Osteoblast (primary cell): ENCODE results near the gene MNAT1. TPM values are rescaled to one million over a fixed set of nuclear protein-coding genes. Genes with fewer than 3 reads are reported as not detected.
A peak's percentile ranks its signal among the peaks of the same experiment; 100 is the strongest.

ENCODE experiments used
- DNase-seq: peaks from one replicate; pipeline ENCODE4 v3.0.0; 2011; ENCODE audit warnings: low spot score, mixed read lengths; ENCODE audit not compliant: insufficient read length; ENCODE audit errors: missing footprints
- H2AFZ ChIP-seq: 2 replicates; pipeline ENCODE4 v1.6.0; 2011; ENCODE audit warnings: mild to moderate bottlenecking, low read length
- H3K27ac ChIP-seq: 2 replicates; pipeline ENCODE4 v1.5.1; 2011; ENCODE audit warnings: mild to moderate bottlenecking, low read depth, low read length, moderate library complexity
- H3K27me3 ChIP-seq: 2 replicates; pipeline ENCODE4 v1.6.0; 2012; ENCODE audit warnings: mild to moderate bottlenecking, control low read depth, inconsistent platforms, low read length, moderate library complexity; ENCODE audit not compliant: insufficient read depth
- H3K36me3 ChIP-seq: 2 replicates; pipeline ENCODE4 v1.5.1; 2011; ENCODE audit warnings: mild to moderate bottlenecking, low read length, control low read depth, moderate library complexity; ENCODE audit not compliant: insufficient read depth
- H3K4me1 ChIP-seq: 2 replicates; pipeline ENCODE4 v1.5.1; 2011; ENCODE audit warnings: mild to moderate bottlenecking, low read length, control low read depth, moderate library complexity; ENCODE audit not compliant: insufficient read depth
- H3K4me2 ChIP-seq: 2 replicates; pipeline ENCODE4 v1.6.0; 2011; ENCODE audit warnings: mild to moderate bottlenecking, low read length; ENCODE audit not compliant: insufficient read depth
- H3K4me3 ChIP-seq: fragments of 200-600 bp; sonication (generic); 3 replicates; pipeline ENCODE4 v1.5.1; 2012; ENCODE audit warnings: mild to moderate bottlenecking, low read length, inconsistent platforms; ENCODE audit not compliant: insufficient read depth
- H3K79me2 ChIP-seq: 2 replicates; pipeline ENCODE4 v1.6.0; 2012; ENCODE audit warnings: mild to moderate bottlenecking, low read length, control low read depth, inconsistent platforms; ENCODE audit not compliant: insufficient read depth
- H3K9me3 ChIP-seq: 2 replicates; pipeline ENCODE4 v1.5.1; 2011; ENCODE audit warnings: low read depth, low read length, control low read depth
- H4K20me1 ChIP-seq: 2 replicates; pipeline ENCODE4 v1.6.0; 2012; ENCODE audit warnings: mild to moderate bottlenecking, low read length, control low read depth; ENCODE audit not compliant: insufficient read depth
- CTCF ChIP-seq: IDR thresholded peaks from 2 replicates; pipeline ENCODE4 v1.5.1; 2011; ENCODE audit warnings: mild to moderate bottlenecking, low read depth, low read length, moderate library complexity; ENCODE audit errors: extremely low read depth
- total RNA-seq: library from RNA; depleted of rRNA; stranded (reverse); fragments of >200 nt; gene quantifications from 2 replicates; pipeline ENCODE4 v1.2.3, GENCODE V29; 2012

The MNAT1 gene
- total RNA-seq, 1 donor: 51.4 TPM

GRCh38 chr14:60935319-60935718 lies 200.8 kb downstream of the MNAT1 start:
- Histone ChIP-seq H4K20me1 (no peaks in the 10 kb centered on the region), H3K4me1 (no peaks in the 10 kb centered on the region), H2AFZ (no peak overlapping the region), H3K79me2 (no peaks in the 10 kb centered on the region), H3K4me2 (no peak overlapping the region), H3K9me3 (no peaks in the 10 kb centered on the region), H3K27ac (no peak overlapping the region), H3K27me3 (no peaks in the 10 kb centered on the region), H3K36me3 (no peaks in the 10 kb centered on the region), H3K4me3 (no peak overlapping the region)
- DNase-seq: no peak
- TF ChIP-seq CTCF: no peak

GRCh38 chr14:60943637-60944032 lies 209.1 kb downstream of the MNAT1 start:
- H3K4me2 ChIP-seq: no peak overlapping the region

GRCh38 chr14:60944204-60944603 lies 209.6 kb downstream of the MNAT1 start:
- TF ChIP-seq CTCF: no peak
- Histone ChIP-seq H3K27ac (no peak overlapping the region), H4K20me1 (no peaks in the 10 kb centered on the region), H3K4me2 (no peak overlapping the region), H3K9me3 (no peaks in the 10 kb centered on the region), H3K79me2 (peaks cover 2% of the 10 kb centered on the region), H3K27me3 (no peaks in the 10 kb centered on the region), H2AFZ (no peak overlapping the region), H3K4me3 (no peak overlapping the region), H3K4me1 (peaks cover 8% of the 10 kb centered on the region), H3K36me3 (no peaks in the 10 kb centered on the region)
- DNase-seq: no peak

More at GRCh38 chr14:60943637-60944032, 209.1 kb downstream of the MNAT1 start:
- Histone ChIP-seq H3K4me3 (no peak overlapping the region), H3K27me3 (no peaks in the 10 kb centered on the region), H3K79me2 (peaks cover 2% of the 10 kb centered on the region), H2AFZ (no peak overlapping the region), H3K27ac (no peak overlapping the region), H3K9me3 (no peaks in the 10 kb centered on the region), H3K4me1 (peaks cover 8% of the 10 kb centered on the region), H4K20me1 (no peaks in the 10 kb centered on the region), H3K36me3 (no peaks in the 10 kb centered on the region)
- no peak for DNase-seq
- no peak for TF ChIP-seq CTCF

- H3K4me1 ChIP-seq: peaks cover 15% of the 10 kb centered on the region
- H3K9me3 ChIP-seq: no peaks in the 10 kb centered on the region
- no peak for DNase-seq
- H3K27ac ChIP-seq: peak overlapping the region; percentile 25
- H3K4me2 ChIP-seq: peak overlapping the region; percentile 26
- TF ChIP-seq CTCF: no peak
- no peak overlapping the region for H3K4me3 ChIP-seq
- H3K79me2 ChIP-seq: peaks cover 2% of the 10 kb centered on the region
- no peak overlapping the region for H2AFZ ChIP-seq
- H3K27me3 ChIP-seq: no peaks in the 10 kb centered on the region
- H3K36me3 ChIP-seq: no peaks in the 10 kb centered on the region
- no peaks in the 10 kb centered on the region for H4K20me1 ChIP-seq
Observed at GRCh38 chr14:60945984-60946383, 211.4 kb downstream of the MNAT1 start.
